LNCAP (cell line): ENCODE data around the gene RELL1.

Experiments used
- CTCF ChIP-seq: fragments of 450-650 bp; IDR thresholded peaks from 2 replicates; pipeline ENCODE4 v1.5.1; 2017; ENCODE audit warnings: mild to moderate bottlenecking

The RELL1 gene

DNA sequence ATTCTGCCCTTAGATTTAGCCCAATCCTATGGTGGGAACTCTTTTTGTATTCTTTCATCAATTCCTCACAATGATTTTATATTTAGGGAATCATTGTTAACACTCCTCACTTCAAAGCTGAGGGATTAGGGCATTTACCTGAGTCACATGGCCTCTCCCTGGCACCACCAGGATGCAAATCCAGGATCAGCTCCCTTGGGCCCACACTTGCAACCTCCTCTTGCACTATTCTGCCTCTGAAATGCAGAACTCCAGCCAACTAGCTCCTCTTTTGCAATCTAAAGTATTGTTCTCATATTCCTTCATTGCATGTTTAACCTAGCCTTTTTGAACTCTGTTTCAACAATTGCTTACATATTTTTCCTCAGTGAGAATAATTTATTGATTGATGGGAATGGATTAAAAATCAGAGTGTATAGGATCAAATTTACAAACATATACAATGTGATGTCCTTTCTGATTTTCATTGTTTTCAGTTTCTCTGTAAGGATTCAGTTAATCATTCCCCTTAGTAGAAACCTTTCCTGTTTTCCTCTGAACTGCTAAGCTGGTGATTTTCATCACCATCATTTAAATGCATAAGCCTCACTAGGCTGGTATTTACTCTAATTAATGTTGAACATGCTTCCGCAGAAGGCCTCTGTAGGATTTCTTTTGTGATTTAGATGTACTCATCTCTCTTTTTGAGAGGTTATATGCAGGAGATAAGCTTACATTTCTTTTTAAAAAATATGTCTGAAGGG, 3.3 kb upstream of the RELL1 start:
- no peak for TF ChIP-seq CTCF

DNA sequence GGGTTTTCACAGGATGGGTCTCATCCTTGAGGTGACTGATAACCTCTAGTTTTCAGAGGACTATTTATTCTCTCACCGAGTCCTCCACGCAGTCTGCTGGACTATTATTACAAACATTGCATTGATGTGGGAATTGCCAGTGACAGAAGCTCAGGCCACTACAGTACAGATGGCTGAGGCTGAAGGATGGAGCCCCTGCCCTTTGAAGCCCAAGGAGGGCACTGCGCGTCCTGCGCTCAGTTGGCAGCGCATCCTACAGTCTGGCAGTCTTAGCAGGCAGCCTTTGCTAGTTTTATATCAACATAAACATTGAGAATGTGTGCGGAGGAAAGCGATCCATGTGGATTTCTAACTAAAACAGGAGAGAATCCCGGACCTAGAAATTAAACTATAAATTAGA, 1.5 kb upstream of the RELL1 start:
- TF ChIP-seq CTCF, result no peak

DNA sequence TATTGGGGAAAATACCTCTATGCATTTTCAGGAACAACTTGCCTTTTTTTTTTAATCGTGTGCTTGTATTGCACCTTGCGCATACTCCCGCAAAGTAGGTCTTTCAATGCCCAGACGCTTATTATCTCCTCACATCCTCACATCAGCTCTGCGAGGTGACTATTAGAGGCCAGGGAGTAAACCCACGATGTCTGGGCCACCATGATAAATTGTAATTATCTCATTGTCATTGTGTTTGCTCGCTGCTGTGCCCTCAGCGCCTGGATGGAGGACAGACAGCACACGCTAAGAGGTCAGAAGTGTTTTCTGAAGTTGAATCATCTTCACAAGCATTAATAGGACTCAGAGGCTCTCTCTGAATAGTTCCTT, 1.0 kb upstream of the RELL1 start:
- TF ChIP-seq CTCF, result no peak

GRCh38 chr4:37685823-37686372, 278 bp downstream of the RELL1 start:
- TF ChIP-seq CTCF, result no peak

- TF ChIP-seq CTCF, result no peak
Measured at GRCh38 chr4:37685161-37685822, 884 bp downstream of the RELL1 start.

DNA sequence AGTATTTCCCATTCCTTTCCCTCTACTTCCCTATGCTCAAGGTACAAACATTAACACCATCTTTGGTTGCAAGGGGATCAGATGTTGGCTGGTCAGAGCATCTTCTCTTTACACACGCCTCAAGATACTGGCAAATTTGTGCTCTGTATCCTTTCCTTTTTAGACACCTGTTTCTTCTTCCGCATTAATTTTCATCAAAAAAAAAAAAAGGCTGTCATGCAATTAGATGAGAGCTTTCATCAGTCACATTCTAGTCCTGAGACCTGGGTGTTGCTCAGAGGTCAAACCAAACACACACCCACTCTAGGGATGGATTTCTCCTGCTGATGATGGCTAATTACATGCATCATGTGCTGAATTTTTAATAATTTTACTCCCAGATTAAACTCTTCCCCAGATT, 2.0 kb downstream of the RELL1 start:
- TF ChIP-seq CTCF, result no peak

- TF ChIP-seq CTCF, result no peak
Measured at GRCh38 chr4:37682701-37683401, 3.3 kb downstream of the RELL1 start.
